OCI-LY7 (cell line): ENCODE data around the gene GATA2. TPM values are rescaled to one million over a fixed set of nuclear protein-coding genes. Genes with fewer than 3 reads are reported as not detected.

Experiments used
- BruUV-seq: library from RNA; stranded (reverse); fragments of 400-500 nt; replicated peaks from 2 replicates; lab custom pipeline; 2021; lab: Mats Ljungman, UMichigan
- CTCF ChIA-PET: fragments of 300-600 bp; sonication (Branson Sonifier 250); formaldehyde crosslinking; loops from one replicate; lab custom pipeline; 2022; ENCODE audit warnings: antibody characterized with exemption; ENCODE audit not compliant: unreplicated experiment; lab: Charles Lee
- POLR2A ChIA-PET: fragments of 300-600 bp; sonication (Branson Sonifier 250); formaldehyde crosslinking; loops from one replicate; lab custom pipeline; 2022; ENCODE audit warnings: antibody characterized with exemption; lab: Charles Lee
- DNase-seq: peaks from one replicate; pipeline ENCODE4 v3.0.0-alpha.2; 2015; ENCODE audit warnings: low spot score
- H2AFZ ChIP-seq: fragments of 200-600 bp; sonication (generic), shearing (Covaris generic); 2 replicates; pipeline ENCODE4 v1.6.1; 2014; ENCODE audit warnings: mild to moderate bottlenecking, antibody characterized with exemption, low read length, moderate library complexity
- H3K27ac ChIP-seq: fragments of 200-600 bp; sonication (generic); 2 replicates; pipeline ENCODE4 v1.5.1; 2014; ENCODE audit warnings: mixed run types, low read depth, mild to moderate bottlenecking, moderate library complexity, low read length, inconsistent platforms; ENCODE audit not compliant: poor library complexity, severe bottlenecking
- H3K36me3 ChIP-seq: fragments of 200-600 bp; sonication (generic); 2 replicates; pipeline ENCODE4 v1.6.1; 2014; ENCODE audit warnings: mild to moderate bottlenecking, antibody characterized with exemption, low read length, moderate library complexity, mixed read lengths; ENCODE audit not compliant: insufficient read depth
- H3K4me1 ChIP-seq: fragments of 200-600 bp; sonication (generic); 2 replicates; pipeline ENCODE4 v1.5.1; 2014; ENCODE audit warnings: mild to moderate bottlenecking, low read length; ENCODE audit not compliant: insufficient read depth, poor library complexity, severe bottlenecking
- H3K4me2 ChIP-seq: fragments of 200-600 bp; sonication (generic); 2 replicates; pipeline ENCODE4 v1.6.1; 2014; ENCODE audit warnings: mild to moderate bottlenecking, low read length
- H3K4me3 ChIP-seq: fragments of 200-600 bp; sonication (generic); 2 replicates; pipeline ENCODE4 v1.5.1; 2014; ENCODE audit warnings: mild to moderate bottlenecking, low read depth, low read length; ENCODE audit not compliant: poor library complexity, severe bottlenecking
- H3K79me2 ChIP-seq: fragments of 200-600 bp; sonication (generic); 2 replicates; pipeline ENCODE4 v1.6.1; 2016; ENCODE audit warnings: low read depth, mild to moderate bottlenecking, low read length, moderate library complexity, mixed read lengths; ENCODE audit not compliant: insufficient read depth
- H3K9me2 ChIP-seq: fragments of 200-600 bp; sonication (generic); 2 replicates; pipeline ENCODE4 v1.6.1; 2016; ENCODE audit warnings: mild to moderate bottlenecking, low read length, mixed read lengths; ENCODE audit not compliant: insufficient read depth
- H3K9me3 ChIP-seq: fragments of 200-600 bp; sonication (generic); 2 replicates; pipeline ENCODE4 v1.6.1; 2014; ENCODE audit warnings: mild to moderate bottlenecking, mixed run types, low read length, mixed read lengths
- H4K20me1 ChIP-seq: fragments of 200-600 bp; sonication (generic); 2 replicates; pipeline ENCODE4 v1.6.1; 2014; ENCODE audit warnings: mild to moderate bottlenecking, antibody characterized with exemption, low read length, moderate library complexity, mixed read lengths; ENCODE audit not compliant: insufficient read depth
- EZH2phosphoT487 ChIP-seq: fragments of 200-600 bp; sonication (generic); IDR thresholded peaks from 2 replicates; pipeline ENCODE4 v1.6.1; 2018; ENCODE audit warnings: low read depth, borderline replicate concordance, mild to moderate bottlenecking, mixed run types, antibody characterized with exemption, low read length, moderate library complexity, mixed read lengths
- intact Hi-C: fragments of 100-400 bp; cut with micrococcal nuclease; formaldehyde crosslinking; loops from one replicate; pipeline ENCODE4 v1.10.0; 2022; ENCODE audit not compliant: unreplicated experiment
- total RNA-seq, 2 experiments: library from RNA; depleted of rRNA in 1 of 2; stranded (reverse); fragments of >200 nt in 1 of 2; shearing (Covaris generic) in 1 of 2; gene quantifications; 2 replicates each; pipeline ENCODE4 v1.2.3, GENCODE V29; 2014 to 2022
- TF ChIP-seq, protein P1 (sequence below): fragments of 200-600 bp; sonication (generic); conservative IDR thresholded peaks from 2 replicates; pipeline ENCODE4 v1.5.1; 2014; ENCODE audit warnings: mild to moderate bottlenecking, antibody characterized with exemption, low read length, moderate library complexity, mixed read lengths

The GATA2 gene
- total RNA-seq, 2 experiments from 2014 or later, result not detected

DNA sequence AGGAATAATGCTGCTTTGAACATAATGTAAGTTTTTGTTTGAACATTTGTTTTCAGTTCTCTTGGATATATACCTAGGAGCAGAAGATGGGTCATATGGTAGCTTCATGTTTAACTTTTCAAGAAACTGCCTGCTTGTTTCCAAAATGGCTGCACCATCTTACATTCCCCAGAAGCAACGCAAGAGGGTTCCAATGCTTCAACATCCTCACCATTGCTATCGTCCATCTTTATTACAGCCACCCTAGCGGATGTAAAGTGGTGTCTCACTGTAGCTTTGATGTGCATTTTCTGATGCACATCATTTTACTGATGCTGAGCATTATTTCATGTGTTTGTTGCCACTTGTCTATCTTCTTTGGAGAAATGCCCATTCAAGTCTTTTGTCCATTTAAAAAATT, 46.4 kb upstream of the GATA2 start:
- BruUV-seq, result no TSS peak

DNA sequence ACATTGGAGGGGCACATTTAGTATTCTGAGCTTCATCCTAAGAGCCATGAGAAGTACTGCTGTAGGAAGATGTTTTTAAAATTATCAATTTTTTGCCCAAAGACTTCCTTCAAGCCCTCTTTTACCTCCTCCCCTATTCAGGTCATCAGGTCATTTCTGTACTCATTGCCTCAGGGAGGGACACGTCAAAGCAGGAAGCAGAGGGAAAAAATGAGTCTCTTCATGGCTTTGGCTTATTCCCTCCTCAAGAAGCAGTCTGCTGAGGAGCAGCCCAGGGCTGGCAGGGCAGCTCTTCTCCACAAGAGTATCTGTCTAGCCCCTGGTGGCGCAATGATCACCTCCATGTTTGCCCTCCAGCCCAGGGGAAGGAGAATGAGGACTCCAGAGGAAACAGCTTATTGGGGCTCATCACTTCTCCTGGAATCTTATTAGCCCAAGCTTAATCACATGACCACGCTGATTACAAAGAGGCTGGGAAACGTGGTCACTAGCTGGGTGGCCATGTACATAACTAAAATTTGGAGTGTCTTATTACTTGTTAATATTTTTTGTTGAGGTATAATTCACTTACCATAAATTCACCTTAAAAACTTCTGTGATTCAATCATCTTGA, 44.2 kb upstream of the GATA2 start:
- H3K9me2 ChIP-seq, result no peaks in the 10 kb centered on the region
- H3K27ac ChIP-seq, result no peak overlapping the region
- H3K4me3 ChIP-seq, result no peak overlapping the region
- H3K36me3 ChIP-seq, result no peaks in the 10 kb centered on the region
- POLR2A ChIA-PET, result no interaction called here
- no peaks in the 10 kb centered on the region for H4K20me1 ChIP-seq
- no peaks in the 10 kb centered on the region for H3K4me1 ChIP-seq
- TF ChIP-seq EZH2phosphoT487, result no peak
- TF ChIP-seq, protein P1, sequence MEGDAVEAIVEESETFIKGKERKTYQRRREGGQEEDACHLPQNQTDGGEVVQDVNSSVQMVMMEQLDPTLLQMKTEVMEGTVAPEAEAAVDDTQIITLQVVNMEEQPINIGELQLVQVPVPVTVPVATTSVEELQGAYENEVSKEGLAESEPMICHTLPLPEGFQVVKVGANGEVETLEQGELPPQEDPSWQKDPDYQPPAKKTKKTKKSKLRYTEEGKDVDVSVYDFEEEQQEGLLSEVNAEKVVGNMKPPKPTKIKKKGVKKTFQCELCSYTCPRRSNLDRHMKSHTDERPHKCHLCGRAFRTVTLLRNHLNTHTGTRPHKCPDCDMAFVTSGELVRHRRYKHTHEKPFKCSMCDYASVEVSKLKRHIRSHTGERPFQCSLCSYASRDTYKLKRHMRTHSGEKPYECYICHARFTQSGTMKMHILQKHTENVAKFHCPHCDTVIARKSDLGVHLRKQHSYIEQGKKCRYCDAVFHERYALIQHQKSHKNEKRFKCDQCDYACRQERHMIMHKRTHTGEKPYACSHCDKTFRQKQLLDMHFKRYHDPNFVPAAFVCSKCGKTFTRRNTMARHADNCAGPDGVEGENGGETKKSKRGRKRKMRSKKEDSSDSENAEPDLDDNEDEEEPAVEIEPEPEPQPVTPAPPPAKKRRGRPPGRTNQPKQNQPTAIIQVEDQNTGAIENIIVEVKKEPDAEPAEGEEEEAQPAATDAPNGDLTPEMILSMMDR, result no peak
- no peaks in the 10 kb centered on the region for H3K79me2 ChIP-seq
- no peaks in the 10 kb centered on the region for H3K9me3 ChIP-seq
- no peak overlapping the region for H3K4me2 ChIP-seq
- intact Hi-C loops, result no loop called here
- DNase-seq, result no peak
- H2AFZ ChIP-seq, result no peak overlapping the region
- BruUV-seq, result no TSS peak
- CTCF ChIA-PET, result no interaction called here

More for the DNA sequence above, 46.4 kb upstream of the GATA2 start:
- no peak overlapping the region for H3K4me2 ChIP-seq
- ChIA-PET CTCF (no interaction called here), POLR2A (interaction anchor here (0.7 to 0.9 kb wide), 3 partner anchors 41 to 546 kb away, joined by 3 read pairs; no protein-coding TSS in a partner anchor)
- no peaks in the 10 kb centered on the region for H4K20me1 ChIP-seq
- TF ChIP-seq EZH2phosphoT487, result no peak
- TF ChIP-seq, protein P1, result no peak
- no peaks in the 10 kb centered on the region for H3K9me2 ChIP-seq
- H3K79me2 ChIP-seq, result no peaks in the 10 kb centered on the region
- no peaks in the 10 kb centered on the region for H3K36me3 ChIP-seq
- H2AFZ ChIP-seq, result no peak overlapping the region
- no peak overlapping the region for H3K4me3 ChIP-seq
- intact Hi-C loops, result no loop called here
- peaks cover 9% of the 10 kb centered on the region; the same call in 1 of the 2 replicates for H3K9me3 ChIP-seq
- H3K27ac ChIP-seq, result no peak overlapping the region
- no peak for DNase-seq
- no peaks in the 10 kb centered on the region for H3K4me1 ChIP-seq
